Kidney (tissue), 14 donors: ENCODE results near the gene GPR35. TPM values are rescaled to one million over a fixed set of nuclear protein-coding genes. Genes with fewer than 3 reads are reported as not detected.

ENCODE experiments used
- DNase-seq, 5 donors: peaks; one replicate each; pipeline ENCODE4 v3.0.0-alpha.2; 2013 to 2020
- FAIRE-seq: peaks from 2 replicates; lab custom pipeline; 2012; peaks lifted over from hg19 to GRCh38; lab: Jason Lieb, UNC
- H3K27ac ChIP-seq, 2 donors: one replicate each; pipeline ENCODE4 v1.7.0; 2013; ENCODE audit warnings: low read depth in 2 of 2, low read length in 2 of 2, inconsistent platforms in 1 of 2
- H3K27me3 ChIP-seq: one replicate; pipeline ENCODE4 v1.7.1; 2013; ENCODE audit warnings: low read length, inconsistent platforms; ENCODE audit not compliant: control insufficient read depth, insufficient read depth
- H3K36me3 ChIP-seq, 3 donors: one replicate each; pipeline versions ENCODE4 v1.7.0 to v1.7.1; 2013; ENCODE audit warnings: low read length in 3 of 3, control low read depth in 1 of 3, inconsistent platforms in 1 of 3; ENCODE audit not compliant: insufficient read depth in 3 of 3, control insufficient read depth in 2 of 3
- H3K4me1 ChIP-seq, 3 donors: one replicate each; pipeline versions ENCODE4 v1.7.0 to v1.7.1; 2013; ENCODE audit warnings: low read length in 3 of 3, inconsistent platforms in 1 of 3, low read depth in 1 of 3; ENCODE audit not compliant: control insufficient read depth in 2 of 3, insufficient read depth in 2 of 3
- H3K4me3 ChIP-seq, 3 donors: one replicate each; pipeline versions ENCODE4 v1.7.0 to v1.8.1; 2013; ENCODE audit warnings: low read length in 3 of 3, control low read depth in 1 of 3, inconsistent platforms in 1 of 3
- H3K9ac ChIP-seq, 3 donors: one replicate each; pipeline versions ENCODE4 v1.7.0 to v1.7.1; 2013; ENCODE audit warnings: low read length in 3 of 3, control low read depth in 1 of 3, inconsistent platforms in 1 of 3
- H3K9me3 ChIP-seq, 3 donors: one replicate each; pipeline versions ENCODE4 v1.7.0 to v1.7.1; 2013; ENCODE audit warnings: low read length in 3 of 3, control low read depth in 1 of 3, inconsistent platforms in 1 of 3; ENCODE audit not compliant: control insufficient read depth in 2 of 3, insufficient read depth in 1 of 3
- intact Hi-C: fragments of 100-400 bp; cut with DNase I; formaldehyde crosslinking; loops from one replicate; pipeline ENCODE4 v1.11.1; 2022
- polyA plus RNA-seq: library from polyadenylated mRNA; stranded (reverse); fragments of 350-450 nt; fragmentation: Illumina TruSeq; extraction: RNeasy Lipid Tissue Mini Kit (QIAGEN cat#74804); gene quantifications from one replicate; pipeline ENCODE4 v1.2.3, GENCODE V29; 2014; ENCODE audit warnings: low read depth, low replicate concordance; ENCODE audit not compliant: insufficient read depth
- total RNA-seq: library from RNA; stranded (reverse); fragmentation: NEBNext Ultra II Directional; extraction: Animal tissue kit (Norgen Biotek cat#: 25700); gene quantifications from one replicate; pipeline ENCODE4 v1.2.1, GENCODE V29; 2021
- TF ChIP-seq, protein P1 (sequence below): IDR thresholded peaks from 3 replicates; pipeline ENCODE4 v1.5.1; 2012; ENCODE audit warnings: mild to moderate bottlenecking, moderate library complexity, borderline replicate concordance; ENCODE audit not compliant: insufficient read depth; ENCODE audit errors: extremely low read depth
- donor health status: control.
- donor health status: control.
- donor health status: control.
- donor health status: control.
- donor health status: control.
- donor health status: DM: yes; HTN: yes; CAD: no.
- donor health status: Normal renal cell carcinoma (clear cell type).

GPR35 gene
- total and polyA plus RNA-seq, 2 donors from 2014 or later, result 1.7 to 6.7 TPM

GRCh38 chr2:240626531-240627300 is 1.4 kb downstream of the GPR35 start:
- H3K27ac ChIP-seq, result no peak overlapping the region
- peak in 3 of 5 donors; percentile 39 to 76 (median 41) for DNase-seq
- no peaks in the 10 kb centered on the region for H3K4me1 ChIP-seq
- H3K27me3 ChIP-seq, result no peaks in the 10 kb centered on the region
- no peak for FAIRE-seq
- intact Hi-C loops, result no loop called here
- no peak overlapping the region for H3K4me3 ChIP-seq
- TF ChIP-seq, protein P1, sequence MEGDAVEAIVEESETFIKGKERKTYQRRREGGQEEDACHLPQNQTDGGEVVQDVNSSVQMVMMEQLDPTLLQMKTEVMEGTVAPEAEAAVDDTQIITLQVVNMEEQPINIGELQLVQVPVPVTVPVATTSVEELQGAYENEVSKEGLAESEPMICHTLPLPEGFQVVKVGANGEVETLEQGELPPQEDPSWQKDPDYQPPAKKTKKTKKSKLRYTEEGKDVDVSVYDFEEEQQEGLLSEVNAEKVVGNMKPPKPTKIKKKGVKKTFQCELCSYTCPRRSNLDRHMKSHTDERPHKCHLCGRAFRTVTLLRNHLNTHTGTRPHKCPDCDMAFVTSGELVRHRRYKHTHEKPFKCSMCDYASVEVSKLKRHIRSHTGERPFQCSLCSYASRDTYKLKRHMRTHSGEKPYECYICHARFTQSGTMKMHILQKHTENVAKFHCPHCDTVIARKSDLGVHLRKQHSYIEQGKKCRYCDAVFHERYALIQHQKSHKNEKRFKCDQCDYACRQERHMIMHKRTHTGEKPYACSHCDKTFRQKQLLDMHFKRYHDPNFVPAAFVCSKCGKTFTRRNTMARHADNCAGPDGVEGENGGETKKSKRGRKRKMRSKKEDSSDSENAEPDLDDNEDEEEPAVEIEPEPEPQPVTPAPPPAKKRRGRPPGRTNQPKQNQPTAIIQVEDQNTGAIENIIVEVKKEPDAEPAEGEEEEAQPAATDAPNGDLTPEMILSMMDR, result no peak
- no peaks in the 10 kb centered on the region for H3K36me3 ChIP-seq
- H3K9me3 ChIP-seq, result no peaks in the 10 kb centered on the region
- H3K9ac ChIP-seq, result no peak overlapping the region

DNA sequence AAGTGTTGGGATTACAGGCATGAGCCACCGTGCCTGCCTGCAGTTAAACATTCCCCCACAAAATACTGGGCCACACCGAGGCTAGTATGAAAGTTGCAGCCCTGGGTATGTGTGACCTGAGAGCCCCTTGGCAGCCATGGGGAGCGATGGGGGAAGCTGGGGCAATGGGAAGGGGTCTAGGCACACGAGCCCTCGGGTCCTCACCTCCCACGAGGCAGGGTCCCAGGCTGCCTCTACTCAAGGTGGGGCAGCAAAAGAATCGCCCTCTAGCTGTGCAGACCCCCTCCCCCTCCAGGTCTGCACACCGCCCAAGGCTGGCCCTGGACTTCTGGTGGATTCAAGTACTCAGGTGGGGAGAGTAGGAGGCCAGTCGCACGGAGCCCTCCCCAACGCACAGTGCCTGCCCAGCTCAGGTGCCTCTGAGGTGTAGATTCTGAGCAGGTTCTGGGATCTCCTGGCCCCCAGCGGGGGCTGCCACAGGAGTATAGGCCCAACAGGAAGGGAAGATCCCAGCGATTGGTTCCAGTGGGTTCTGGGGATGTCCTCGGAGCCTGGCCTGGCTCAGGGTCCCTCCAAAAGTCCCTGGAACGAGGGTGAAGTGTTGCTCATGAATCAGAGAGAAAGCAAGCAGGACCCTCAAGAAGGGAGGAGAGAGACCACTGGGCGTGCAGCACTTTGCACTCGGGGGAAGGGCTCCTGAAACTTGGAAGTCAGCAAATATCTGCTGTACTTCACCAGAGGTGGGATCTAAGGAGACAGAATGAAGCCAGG is 2.6 kb downstream of the GPR35 start:
- H3K27me3 ChIP-seq, result no peaks in the 10 kb centered on the region
- H3K9me3 ChIP-seq, result no peaks in the 10 kb centered on the region
- no peaks in the 10 kb centered on the region for H3K4me1 ChIP-seq
- no peak for FAIRE-seq
- intact Hi-C loops, result no loop called here
- H3K9ac ChIP-seq, result no peak overlapping the region
- H3K27ac ChIP-seq, result no peak overlapping the region
- peak in 2 of 5 donors; percentile 25 to 61 for DNase-seq
- no peak overlapping the region for H3K4me3 ChIP-seq
- TF ChIP-seq, protein P1, result no peak
- no peaks in the 10 kb centered on the region for H3K36me3 ChIP-seq

- TF ChIP-seq, protein P1, result no peak
- H3K4me3 ChIP-seq, result no peak overlapping the region
- FAIRE-seq (no peak), DNase-seq (no peak)
- H3K9me3 ChIP-seq, result no peaks in the 10 kb centered on the region
- no peaks in the 10 kb centered on the region for H3K4me1 ChIP-seq
- H3K27ac ChIP-seq, result no peak overlapping the region
- H3K27me3 ChIP-seq, result no peaks in the 10 kb centered on the region
- intact Hi-C loops, result no loop called here
- H3K36me3 ChIP-seq, result no peaks in the 10 kb centered on the region
- H3K9ac ChIP-seq, result no peak overlapping the region
Measured at GRCh38 chr2:240628507-240628807, 3.2 kb downstream of the GPR35 start.
